ENCODE measurements around the gene CTBP2.

DNA sequence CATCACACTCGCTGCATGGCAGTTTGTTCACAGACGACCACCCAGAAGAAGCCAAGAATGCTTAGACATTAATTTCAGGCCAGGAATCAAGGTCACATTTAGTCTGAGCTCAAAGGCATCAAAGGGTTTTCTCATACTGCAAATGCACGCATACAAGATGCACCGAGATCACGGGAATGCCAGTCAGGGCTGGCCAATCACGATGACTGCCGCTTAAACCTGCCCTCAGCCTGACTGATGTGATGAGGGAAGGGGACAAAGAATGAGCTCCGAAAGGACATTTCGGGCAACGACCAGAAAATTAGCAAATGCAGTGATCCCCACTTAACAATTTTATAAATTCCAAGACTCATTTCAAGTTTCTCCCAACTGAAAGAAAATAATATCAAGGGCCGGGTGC, 20.2 kb downstream of the CTBP2 start:
- TF ChIP-seq FOXM1 (IDR thresholded peaks at IDR 0.05; ENCODE audit: borderline replicate concordance, low read depth) (no peak), NFIC (IDR thresholded peaks at IDR 0.05) (no peak), EP300 (IDR thresholded peaks at IDR 0.05; ENCODE audit: borderline replicate concordance) (no peak), TEAD4 (IDR thresholded peaks at IDR 0.05) (no peak), ZBTB7A (IDR thresholded peaks at IDR 0.05; ENCODE audit: low read depth) (no peak), MAX (IDR thresholded peaks at IDR 0.05) (no peak), EGR1 (IDR thresholded peaks at IDR 0.05) (no peak)

All from Ishikawa (cell line).